Endodermal cell (in vitro differentiated cells): ENCODE results near the gene HOXC4. TPM values are rescaled to one million over a fixed set of nuclear protein-coding genes. Genes with fewer than 3 reads are reported as not detected.

ENCODE experiments used
- DNase-seq: peaks from one replicate; pipeline ENCODE4 v3.0.0-alpha.2; 2017
- H3K27ac ChIP-seq: 2 replicates; pipeline ENCODE4 v1.5.1; 2013; ENCODE audit warnings: mild to moderate bottlenecking, low read depth, low read length, moderate library complexity
- H3K27me3 ChIP-seq: 2 replicates; pipeline ENCODE4 v1.6.1; 2013; ENCODE audit warnings: mild to moderate bottlenecking, low read length, moderate library complexity; ENCODE audit not compliant: insufficient read depth, control insufficient read depth, poor library complexity, severe bottlenecking
- H3K36me3 ChIP-seq: 2 replicates; pipeline ENCODE4 v1.7.0; 2013; ENCODE audit warnings: mild to moderate bottlenecking, low read length, moderate library complexity; ENCODE audit not compliant: control insufficient read depth, insufficient read depth
- H3K4me1 ChIP-seq: one replicate; pipeline ENCODE4 v1.7.0; 2013; ENCODE audit warnings: low read length; ENCODE audit not compliant: control insufficient read depth, insufficient read depth
- H3K4me3 ChIP-seq: 2 replicates; pipeline ENCODE4 v1.5.1; 2013; ENCODE audit warnings: mild to moderate bottlenecking, low read length, moderate library complexity
- H3K9ac ChIP-seq: 2 replicates; pipeline ENCODE4 v1.6.1; 2013; ENCODE audit warnings: mild to moderate bottlenecking, low read length, moderate library complexity; ENCODE audit not compliant: poor library complexity, severe bottlenecking; ENCODE audit errors: extremely low read depth
- H3K9me3 ChIP-seq: 2 replicates; pipeline ENCODE4 v1.6.1; 2013; ENCODE audit warnings: mild to moderate bottlenecking, low read length, moderate library complexity; ENCODE audit not compliant: control insufficient read depth
- H3K27ac Mint-ChIP-seq: 2 replicates; pipeline ENCODE4 v1.8.0; 2020; ENCODE audit warnings: mixed read lengths
- H3K27me3 Mint-ChIP-seq: 2 replicates; pipeline ENCODE4 v1.8.0; 2021; ENCODE audit warnings: mild to moderate bottlenecking, mixed read lengths; ENCODE audit not compliant: insufficient read depth
- H3K36me3 Mint-ChIP-seq: 2 replicates; pipeline ENCODE4 v1.8.0; 2020; ENCODE audit warnings: low read depth, mixed read lengths
- H3K4me1 Mint-ChIP-seq: 2 replicates; pipeline ENCODE4 v1.8.0; 2020; ENCODE audit warnings: mixed read lengths
- H3K4me3 Mint-ChIP-seq: 2 replicates; pipeline ENCODE4 v1.8.0; 2020; ENCODE audit warnings: mild to moderate bottlenecking, moderate library complexity, mixed read lengths
- H3K9me3 Mint-ChIP-seq: 2 replicates; pipeline ENCODE4 v1.8.0; 2020; ENCODE audit warnings: mild to moderate bottlenecking, mixed read lengths
- CTCF ChIP-seq: fragments of 200-600 bp; sonication (generic); conservative IDR thresholded peaks from 2 replicates; pipeline ENCODE4 v1.5.0; 2021; ENCODE audit warnings: antibody characterized with exemption, mild to moderate bottlenecking
- WGBS, 2 experiments: methylation state at CpG; one replicate each; pipeline versions ENCODE4 v1.1.5 to v1.1.7; 2013; ENCODE audit warnings: missing lambda C conversion rate in 2 of 2, mixed read lengths in 1 of 2; ENCODE audit not compliant: insufficient coverage in 1 of 2, insufficient read length in 1 of 2; 5-methylcytosine and 5-hydroxymethylcytosine counted together
- total RNA-seq, 2 donors: library from RNA; stranded (reverse); fragmentation: NEBNext Ultra II Directional in 1 of 2; extraction: Animal tissue kit (Norgen Biotek cat#: 25700) in 1 of 2; gene quantifications; 2 replicates in 1 of 2; 3 replicates in 1 of 2; pipeline ENCODE4 v1.2.1, GENCODE V29; 2021

Gene HOXC4
- total RNA-seq, 2 donors from 2014 or later = not detected

GRCh38 chr12:54048406-54049093 is 5.1 kb upstream of the HOXC4 start:
- Histone ChIP-seq H3K9me3 (no peaks in the 10 kb centered on the region), H3K36me3 (no peaks in the 10 kb centered on the region), H3K4me1 (no peaks in the 10 kb centered on the region), H3K27me3 (peaks cover 100% of the 10 kb centered on the region), H3K27ac (no peak overlapping the region), H3K4me3 (no peak overlapping the region), H3K9ac (no peak overlapping the region)
- no peaks in the 10 kb centered on the region for H3K36me3 Mint-ChIP-seq
- no peak for DNase-seq
- peaks cover 100% of the 10 kb centered on the region for H3K27me3 Mint-ChIP-seq
- no peak overlapping the region for H3K4me3 Mint-ChIP-seq
- H3K9me3 Mint-ChIP-seq = no peaks in the 10 kb centered on the region
- no peak overlapping the region for H3K27ac Mint-ChIP-seq
- TF ChIP-seq CTCF = no peak
- 8 to 18% methylated on average over 3 of the region's 3 CpGs for WGBS, 2 experiments
- peaks cover 7% of the 10 kb centered on the region for H3K4me1 Mint-ChIP-seq

- H3K9me3 Mint-ChIP-seq = no peaks in the 10 kb centered on the region
- no peak overlapping the region for H3K27ac ChIP-seq
- no peak overlapping the region for H3K4me3 ChIP-seq
- no peaks in the 10 kb centered on the region for H3K36me3 Mint-ChIP-seq
- no peaks in the 10 kb centered on the region for H3K9me3 ChIP-seq
- H3K4me1 Mint-ChIP-seq = peaks cover 7% of the 10 kb centered on the region
- DNase-seq = no peak
- no peak for TF ChIP-seq CTCF
- WGBS, 2 experiments = 30 to 36% methylated on average over 4 to 6 of the region's 6 CpGs
- H3K27me3 Mint-ChIP-seq = peaks cover 100% of the 10 kb centered on the region
- no peaks in the 10 kb centered on the region for H3K4me1 ChIP-seq
- no peak overlapping the region for H3K27ac Mint-ChIP-seq
- H3K4me3 Mint-ChIP-seq = no peak overlapping the region
- no peaks in the 10 kb centered on the region for H3K36me3 ChIP-seq
- H3K9ac ChIP-seq = no peak overlapping the region
- H3K27me3 ChIP-seq = peaks cover 100% of the 10 kb centered on the region
Observed at GRCh38 chr12:54049108-54049507, 4.5 kb upstream of the HOXC4 start.

- no peaks in the 10 kb centered on the region for H3K36me3 Mint-ChIP-seq
- H3K27me3 Mint-ChIP-seq = peaks cover 100% of the 10 kb centered on the region
- WGBS, 2 experiments = 4 to 14% methylated on average over 1 to 2 of the region's 2 CpGs
- no peaks in the 10 kb centered on the region for H3K36me3 ChIP-seq
- no peak for TF ChIP-seq CTCF
- H3K9ac ChIP-seq = no peak overlapping the region
- H3K27ac ChIP-seq = no peak overlapping the region
- no peak overlapping the region for H3K27ac Mint-ChIP-seq
- H3K9me3 Mint-ChIP-seq = no peaks in the 10 kb centered on the region
- no peak for DNase-seq
- H3K4me1 Mint-ChIP-seq = peaks cover 7% of the 10 kb centered on the region
- H3K4me3 Mint-ChIP-seq = no peak overlapping the region
- no peak overlapping the region for H3K4me3 ChIP-seq
- no peaks in the 10 kb centered on the region for H3K9me3 ChIP-seq
- no peaks in the 10 kb centered on the region for H3K4me1 ChIP-seq
- H3K27me3 ChIP-seq = peaks cover 100% of the 10 kb centered on the region
Observed at GRCh38 chr12:54050482-54050810, 3.2 kb upstream of the HOXC4 start.
